Measurements from ENCODE around the gene TUFT1.

Gene TUFT1

GRCh38 chr1:151604291-151604690 lies 64.2 kb downstream of the TUFT1 start:
- Histone ChIP-seq H3K4me3 (ENCODE audit: extremely low read depth, insufficient read depth, low read length, poor library complexity, severe bottlenecking) (no peak overlapping the region), H3K9me3 (ENCODE audit: control insufficient read depth, low read length) (no peaks in the 10 kb centered on the region), H3K27ac (ENCODE audit: low read depth, low read length, severe bottlenecking) (no peak overlapping the region), H3K4me1 (ENCODE audit: control insufficient read depth, insufficient read depth, low read length, poor library complexity, severe bottlenecking) (peaks cover 2% of the 10 kb centered on the region), H3K36me3 (ENCODE audit: control insufficient read depth, insufficient read depth, low read length) (no peaks in the 10 kb centered on the region)
- WGBS, 2 experiments (ENCODE audit: insufficient coverage in 2 of 2): no CpG with 5 or more reads among the region's 2 CpGs

DNA sequence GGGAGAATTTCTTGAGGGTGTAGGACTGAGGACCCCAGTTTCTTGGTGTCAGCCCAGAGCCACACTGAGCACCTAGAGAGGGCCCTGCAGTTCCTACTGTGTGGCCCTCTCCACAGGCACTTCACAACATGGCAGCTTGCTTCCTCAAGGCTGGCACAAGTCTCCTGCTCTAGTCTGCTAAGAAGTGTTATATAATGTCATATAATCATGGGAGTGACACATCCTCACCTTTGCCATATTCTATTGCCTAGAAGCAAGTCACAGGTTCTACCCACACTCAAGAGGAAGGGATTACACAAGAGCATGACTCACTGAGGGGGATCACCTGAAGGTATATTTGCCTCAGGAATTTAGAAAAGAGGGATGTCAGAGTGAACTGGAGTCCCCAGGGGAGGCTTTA lies 66.3 kb downstream of the TUFT1 start:
- Histone ChIP-seq H3K9me3 (ENCODE audit: control insufficient read depth, low read length) (no peaks in the 10 kb centered on the region), H3K27ac (ENCODE audit: low read depth, low read length, severe bottlenecking) (no peak overlapping the region), H3K36me3 (ENCODE audit: control insufficient read depth, insufficient read depth, low read length) (no peaks in the 10 kb centered on the region), H3K4me1 (ENCODE audit: control insufficient read depth, insufficient read depth, low read length, poor library complexity, severe bottlenecking) (peaks cover 3% of the 10 kb centered on the region), H3K4me3 (ENCODE audit: extremely low read depth, insufficient read depth, low read length, poor library complexity, severe bottlenecking) (no peak overlapping the region)

- no peak overlapping the region for H3K27ac ChIP-seq (ENCODE audit: low read depth, low read length, severe bottlenecking)
- peaks cover 5% of the 10 kb centered on the region for H3K4me1 ChIP-seq (ENCODE audit: control insufficient read depth, insufficient read depth, low read length, poor library complexity, severe bottlenecking)
- no peaks in the 10 kb centered on the region for H3K36me3 ChIP-seq (ENCODE audit: control insufficient read depth, insufficient read depth, low read length)
- WGBS, 2 experiments (ENCODE audit: insufficient coverage in 2 of 2): 89 to 96% methylated on average over 3 of the region's 3 CpGs
- no peaks in the 10 kb centered on the region for H3K9me3 ChIP-seq (ENCODE audit: control insufficient read depth, low read length)
- no peak overlapping the region for H3K4me3 ChIP-seq (ENCODE audit: extremely low read depth, insufficient read depth, low read length, poor library complexity, severe bottlenecking)
Observed at GRCh38 chr1:151606857-151607256, 66.7 kb downstream of the TUFT1 start.

DNA sequence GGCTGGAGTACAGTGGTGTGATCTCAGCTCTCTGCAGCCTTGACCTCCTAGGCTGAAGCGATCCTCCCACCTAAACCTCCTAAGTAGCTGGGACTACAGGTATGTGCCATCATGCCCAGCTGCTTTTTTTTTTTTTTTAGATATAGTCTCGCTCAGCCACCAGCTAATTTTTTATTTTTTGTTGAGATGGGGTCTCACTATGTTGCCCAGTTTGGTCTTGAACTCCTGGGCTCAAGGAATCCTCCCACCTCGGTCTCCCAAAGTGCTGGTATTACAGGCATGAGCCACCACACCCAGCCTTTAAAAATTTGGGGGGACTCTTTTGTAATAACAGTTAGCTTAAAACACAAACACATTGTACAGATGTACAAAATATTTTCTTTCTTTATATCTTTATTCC lies 70.0 kb downstream of the TUFT1 start:
- Histone ChIP-seq H3K4me1 (ENCODE audit: control insufficient read depth, insufficient read depth, low read length, poor library complexity, severe bottlenecking) (peaks cover 5% of the 10 kb centered on the region), H3K4me3 (ENCODE audit: extremely low read depth, insufficient read depth, low read length, poor library complexity, severe bottlenecking) (no peak overlapping the region), H3K36me3 (ENCODE audit: control insufficient read depth, insufficient read depth, low read length) (peaks cover 5% of the 10 kb centered on the region), H3K27ac (ENCODE audit: low read depth, low read length, severe bottlenecking) (no peak overlapping the region), H3K9me3 (ENCODE audit: control insufficient read depth, low read length) (no peaks in the 10 kb centered on the region)
- 83 to 92% methylated on average over 1 to 2 of the region's 3 CpGs for WGBS, 2 experiments (ENCODE audit: insufficient coverage in 2 of 2)

GRCh38 chr1:151611288-151611790 lies 71.2 kb downstream of the TUFT1 start:
- H3K4me3 ChIP-seq (ENCODE audit: extremely low read depth, insufficient read depth, low read length, poor library complexity, severe bottlenecking): no peak overlapping the region
- WGBS, 2 experiments (ENCODE audit: insufficient coverage in 2 of 2): 71 to 79% methylated on average over 4 of the region's 6 CpGs
- peaks cover 7% of the 10 kb centered on the region for H3K36me3 ChIP-seq (ENCODE audit: control insufficient read depth, insufficient read depth, low read length)
- H3K4me1 ChIP-seq (ENCODE audit: control insufficient read depth, insufficient read depth, low read length, poor library complexity, severe bottlenecking): peaks cover 5% of the 10 kb centered on the region
- H3K27ac ChIP-seq (ENCODE audit: low read depth, low read length, severe bottlenecking): peak overlapping the region; percentile 75
- no peaks in the 10 kb centered on the region for H3K9me3 ChIP-seq (ENCODE audit: control insufficient read depth, low read length)

- peaks cover 5% of the 10 kb centered on the region for H3K4me1 ChIP-seq (ENCODE audit: control insufficient read depth, insufficient read depth, low read length, poor library complexity, severe bottlenecking)
- H3K36me3 ChIP-seq (ENCODE audit: control insufficient read depth, insufficient read depth, low read length): peaks cover 7% of the 10 kb centered on the region
- peak within 1 kb of the TSS; percentile 91 for H3K4me3 ChIP-seq (ENCODE audit: extremely low read depth, insufficient read depth, low read length, poor library complexity, severe bottlenecking)
- no peaks in the 10 kb centered on the region for H3K9me3 ChIP-seq (ENCODE audit: control insufficient read depth, low read length)
- WGBS, 2 experiments (ENCODE audit: insufficient coverage in 2 of 2): 0 to 1% methylated on average over 41 to 53 of the region's 79 CpGs
- peak within 1 kb of the TSS; percentile 75 for H3K27ac ChIP-seq (ENCODE audit: low read depth, low read length, severe bottlenecking)
Observed at GRCh38 chr1:151611832-151612500, 71.9 kb downstream of the TUFT1 start, which contains the start of gene SNX27. Gene SNX27, plus strand, starts transcription at chr1:151612050. Its CDS starts 152 bp downstream, at chr1:151612202.

DNA sequence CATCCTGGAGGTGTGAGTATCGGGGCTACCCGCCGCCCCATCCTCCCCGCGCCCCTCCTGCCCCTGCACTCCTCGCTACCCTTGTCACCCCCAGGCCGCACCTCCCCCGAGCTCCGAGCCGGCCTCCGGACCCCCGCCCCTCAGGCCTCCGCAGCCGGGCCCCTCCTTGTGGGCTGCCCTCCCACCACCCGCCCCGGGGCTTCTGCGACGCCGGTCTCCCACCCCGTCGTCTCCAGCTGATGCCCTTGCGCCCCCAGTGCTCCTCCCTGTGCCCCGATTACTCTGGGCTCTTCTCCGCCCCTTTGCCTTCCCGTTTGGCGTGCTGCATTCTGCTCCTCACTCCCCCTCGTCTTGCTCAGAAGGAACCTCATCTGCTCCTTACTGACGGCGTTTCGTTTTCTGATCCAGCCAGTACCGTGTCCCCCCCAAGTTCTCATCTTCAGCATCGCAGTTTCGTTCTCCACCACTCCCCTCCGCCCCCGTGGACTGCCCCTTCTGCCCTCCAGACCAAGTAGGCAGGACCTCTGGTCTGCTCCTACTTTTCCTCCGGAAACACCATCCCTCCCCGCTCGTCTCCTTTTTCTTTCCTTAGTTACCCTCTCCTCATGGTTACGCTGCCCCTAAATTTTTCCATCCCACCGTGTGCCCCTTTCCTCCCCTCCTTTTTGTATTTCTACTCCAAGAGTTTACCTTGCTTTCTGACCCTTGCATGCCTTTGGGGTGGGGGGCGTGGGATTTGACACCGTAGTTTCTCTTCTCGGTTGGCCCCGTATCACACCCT lies 72.6 kb downstream of the TUFT1 start:
- H3K4me3 ChIP-seq (ENCODE audit: extremely low read depth, insufficient read depth, low read length, poor library complexity, severe bottlenecking): peak overlapping the region; percentile 91
- H3K9me3 ChIP-seq (ENCODE audit: control insufficient read depth, low read length): no peaks in the 10 kb centered on the region
- H3K27ac ChIP-seq (ENCODE audit: low read depth, low read length, severe bottlenecking): peak overlapping the region; percentile 75
- 0 to 1% methylated on average over 28 to 37 of the region's 44 CpGs for WGBS, 2 experiments (ENCODE audit: insufficient coverage in 2 of 2)
- peaks cover 5% of the 10 kb centered on the region for H3K4me1 ChIP-seq (ENCODE audit: control insufficient read depth, insufficient read depth, low read length, poor library complexity, severe bottlenecking)
- peaks cover 7% of the 10 kb centered on the region for H3K36me3 ChIP-seq (ENCODE audit: control insufficient read depth, insufficient read depth, low read length)

- peaks cover 7% of the 10 kb centered on the region for H3K36me3 ChIP-seq (ENCODE audit: control insufficient read depth, insufficient read depth, low read length)
- no peaks in the 10 kb centered on the region for H3K9me3 ChIP-seq (ENCODE audit: control insufficient read depth, low read length)
- 1 to 3% methylated on average over 7 to 9 of the region's 9 CpGs for WGBS, 2 experiments (ENCODE audit: insufficient coverage in 2 of 2)
- peak overlapping the region; percentile 91 for H3K4me3 ChIP-seq (ENCODE audit: extremely low read depth, insufficient read depth, low read length, poor library complexity, severe bottlenecking)
- peaks cover 5% of the 10 kb centered on the region for H3K4me1 ChIP-seq (ENCODE audit: control insufficient read depth, insufficient read depth, low read length, poor library complexity, severe bottlenecking)
- no peak overlapping the region for H3K27ac ChIP-seq (ENCODE audit: low read depth, low read length, severe bottlenecking)
Observed at GRCh38 chr1:151613282-151613780, 73.2 kb downstream of the TUFT1 start.

DNA sequence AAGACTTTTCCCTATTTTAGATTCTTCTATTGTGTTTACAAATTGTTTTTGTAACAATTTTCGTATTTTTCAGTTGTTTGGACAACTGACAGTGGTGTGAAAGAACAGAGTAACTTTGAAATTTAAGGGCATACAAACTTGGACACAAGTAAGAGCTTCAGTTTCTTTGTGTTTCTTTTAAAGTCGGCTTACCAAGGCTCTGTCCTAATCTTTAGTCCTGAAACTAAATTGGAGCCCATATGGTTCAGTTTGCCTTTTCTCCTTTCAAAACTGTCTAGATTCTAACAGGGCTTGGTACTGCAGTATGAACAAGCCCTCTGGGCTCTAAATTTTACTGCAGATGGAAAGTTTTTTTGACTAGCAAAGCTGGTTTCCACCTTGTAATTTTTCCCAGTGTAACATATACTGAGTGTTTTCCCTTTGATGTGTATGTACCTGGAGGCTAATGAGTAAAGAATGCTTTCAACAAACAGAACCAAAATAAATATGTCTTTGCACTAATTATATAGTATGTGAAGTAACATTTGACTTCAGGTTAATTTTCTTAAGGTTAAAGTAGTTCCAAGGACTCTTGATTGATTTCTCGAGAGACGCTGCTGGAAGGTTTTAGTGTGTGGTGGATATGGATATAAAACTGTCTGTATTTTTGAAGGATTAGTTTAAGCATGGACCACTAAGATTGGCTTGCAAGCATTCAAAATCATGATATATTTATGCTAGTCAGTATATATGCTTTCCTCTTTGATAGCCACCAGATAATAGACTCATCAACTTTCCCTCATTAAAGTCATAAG lies 75.8 kb downstream of the TUFT1 start:
- WGBS, 2 experiments (ENCODE audit: insufficient coverage in 2 of 2): 85 to 90% methylated on average over 1 to 3 of the region's 4 CpGs
- no peak overlapping the region for H3K27ac ChIP-seq (ENCODE audit: low read depth, low read length, severe bottlenecking)
- no peaks in the 10 kb centered on the region for H3K9me3 ChIP-seq (ENCODE audit: control insufficient read depth, low read length)
- peaks cover 7% of the 10 kb centered on the region for H3K36me3 ChIP-seq (ENCODE audit: control insufficient read depth, insufficient read depth, low read length)
- H3K4me3 ChIP-seq (ENCODE audit: extremely low read depth, insufficient read depth, low read length, poor library complexity, severe bottlenecking): no peak overlapping the region
- H3K4me1 ChIP-seq (ENCODE audit: control insufficient read depth, insufficient read depth, low read length, poor library complexity, severe bottlenecking): peaks cover 22% of the 10 kb centered on the region

- Histone ChIP-seq H3K36me3 (ENCODE audit: control insufficient read depth, insufficient read depth, low read length) (peaks cover 7% of the 10 kb centered on the region), H3K9me3 (ENCODE audit: control insufficient read depth, low read length) (no peaks in the 10 kb centered on the region), H3K4me3 (ENCODE audit: extremely low read depth, insufficient read depth, low read length, poor library complexity, severe bottlenecking) (no peak overlapping the region), H3K4me1 (ENCODE audit: control insufficient read depth, insufficient read depth, low read length, poor library complexity, severe bottlenecking) (peaks cover 24% of the 10 kb centered on the region), H3K27ac (ENCODE audit: low read depth, low read length, severe bottlenecking) (no peak overlapping the region)
- 94 to 100% methylated on average over 3 of the region's 3 CpGs for WGBS, 2 experiments (ENCODE audit: insufficient coverage in 2 of 2)
Observed at GRCh38 chr1:151616505-151616849, 76.4 kb downstream of the TUFT1 start.
